Peyer's patch (tissue), 4 donors: ENCODE measurements around the gene SPRR5.

Experiments
- CTCF ChIP-seq, 6 experiments: fragments of 450-650 bp in 4 of 6; fragments of 200-600 bp in 2 of 6; sonication (generic) in 1 of 6; IDR thresholded peaks; one replicate each; pipeline ENCODE4 v1.5.1; 2017 to 2019; ENCODE audit warnings: antibody characterized with exemption in 6 of 6, mild to moderate bottlenecking in 3 of 6, moderate library complexity in 1 of 6
- POLR2A ChIP-seq, 2 donors: fragments of 450-650 bp; IDR thresholded peaks; one replicate each; pipeline ENCODE4 v1.5.1; 2017; ENCODE audit warnings: antibody characterized with exemption in 2 of 2, mild to moderate bottlenecking in 2 of 2, moderate library complexity in 2 of 2

DNA sequence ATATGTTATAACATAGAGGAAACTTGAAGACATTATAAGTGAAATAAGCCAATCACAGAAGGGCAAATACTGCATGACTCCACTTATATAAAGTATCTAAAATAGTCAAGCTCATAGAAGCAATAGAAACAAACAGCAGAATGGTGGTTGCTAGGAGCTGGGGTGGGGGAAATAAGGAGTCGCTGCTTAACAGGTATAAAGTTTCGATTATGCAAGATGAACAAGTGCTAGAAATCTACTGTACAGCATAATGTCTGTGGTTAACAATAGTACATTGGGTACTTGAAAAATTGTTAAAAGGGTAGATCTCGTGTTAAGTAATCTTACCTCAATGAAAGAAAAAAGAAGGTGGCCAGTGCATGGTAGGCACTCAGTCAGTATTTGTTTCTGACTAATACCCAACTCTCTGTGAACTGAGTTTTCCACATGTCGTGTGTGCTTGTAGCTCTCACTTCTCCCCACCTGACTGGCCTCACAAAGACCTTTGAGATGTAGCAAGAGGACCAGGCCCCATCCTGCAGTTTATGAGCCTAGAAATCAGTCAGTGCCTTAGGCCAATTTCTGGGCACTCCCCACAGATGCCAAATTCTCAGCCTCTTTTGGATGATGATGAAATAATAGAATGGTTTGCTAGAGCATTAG, 14.7 kb upstream of the SPRR5 start:
- TF ChIP-seq CTCF (IDR thresholded peaks at IDR 0.05), result no peak
- TF ChIP-seq POLR2A (IDR thresholded peaks at IDR 0.05), result no peak
